HG03565 (cell line): ENCODE measurements around the gene DNAJC2.

Source experiments
- ATAC-seq: cut with Tn5 transposase; IDR thresholded peaks from one replicate; pipeline ENCODE4 v1.9.1; 2021; ENCODE audit warnings: mild to moderate bottlenecking, moderate library complexity; ENCODE audit not compliant: unreplicated experiment

The DNAJC2 gene, protein sequence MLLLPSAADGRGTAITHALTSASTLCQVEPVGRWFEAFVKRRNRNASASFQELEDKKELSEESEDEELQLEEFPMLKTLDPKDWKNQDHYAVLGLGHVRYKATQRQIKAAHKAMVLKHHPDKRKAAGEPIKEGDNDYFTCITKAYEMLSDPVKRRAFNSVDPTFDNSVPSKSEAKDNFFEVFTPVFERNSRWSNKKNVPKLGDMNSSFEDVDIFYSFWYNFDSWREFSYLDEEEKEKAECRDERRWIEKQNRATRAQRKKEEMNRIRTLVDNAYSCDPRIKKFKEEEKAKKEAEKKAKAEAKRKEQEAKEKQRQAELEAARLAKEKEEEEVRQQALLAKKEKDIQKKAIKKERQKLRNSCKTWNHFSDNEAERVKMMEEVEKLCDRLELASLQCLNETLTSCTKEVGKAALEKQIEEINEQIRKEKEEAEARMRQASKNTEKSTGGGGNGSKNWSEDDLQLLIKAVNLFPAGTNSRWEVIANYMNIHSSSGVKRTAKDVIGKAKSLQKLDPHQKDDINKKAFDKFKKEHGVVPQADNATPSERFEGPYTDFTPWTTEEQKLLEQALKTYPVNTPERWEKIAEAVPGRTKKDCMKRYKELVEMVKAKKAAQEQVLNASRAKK

DNA sequence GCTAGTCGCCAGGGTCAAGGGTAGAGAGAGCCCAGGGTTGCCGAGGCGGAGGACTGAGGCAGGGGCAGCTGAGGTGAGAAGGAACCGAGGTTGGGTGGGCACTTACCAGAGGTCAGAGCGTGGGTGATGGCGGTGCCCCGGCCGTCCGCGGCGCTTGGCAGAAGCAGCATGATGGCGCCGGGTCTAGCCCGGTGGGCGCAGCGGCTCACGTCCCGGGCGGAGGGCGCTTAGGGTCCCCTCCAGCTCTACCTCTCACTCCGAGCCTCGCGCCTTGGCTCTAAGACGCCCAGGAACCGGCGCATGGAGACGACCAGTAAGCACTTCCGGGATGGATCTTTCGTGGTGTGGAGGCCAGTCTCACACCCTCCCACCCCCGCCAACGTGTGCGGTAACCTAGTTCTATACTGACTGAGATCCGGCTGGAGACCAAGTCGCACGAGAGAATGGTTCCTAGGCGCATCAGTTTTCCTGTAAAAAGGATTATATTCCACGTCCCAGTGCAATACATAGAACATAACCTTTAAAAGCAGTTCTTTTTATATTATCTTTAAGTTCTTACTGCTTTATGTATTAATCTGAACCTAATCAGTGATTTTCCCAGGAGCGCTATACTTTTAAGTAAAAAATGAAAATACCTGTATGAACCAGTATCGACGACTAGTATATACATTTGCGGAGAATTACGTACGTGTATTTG lies at the start of gene DNAJC2:
Gene DNAJC2 (minus strand): TSS at position 315 of the 697 bp plus-strand sequence. CDS start 145 bp downstream, at position 170.
- ATAC-seq: peak; percentile 61

DNA sequence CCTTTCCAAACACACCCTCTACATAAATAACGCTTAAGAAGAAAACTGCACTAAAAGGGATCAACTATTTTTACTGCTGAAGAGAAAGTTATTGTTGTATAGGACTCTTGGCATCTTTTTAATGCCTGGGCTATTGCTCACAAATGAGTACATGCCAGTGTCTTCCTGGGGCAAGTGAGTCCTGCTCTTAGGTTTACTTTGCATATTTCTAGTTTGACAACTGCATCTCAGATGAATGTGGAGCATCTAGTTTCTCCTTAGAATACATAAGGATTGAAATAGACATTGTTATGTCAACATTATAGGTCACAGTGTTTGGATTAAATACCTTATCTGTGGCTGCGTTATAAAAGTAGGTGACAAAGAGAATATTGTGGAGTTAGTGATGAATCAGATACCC lies 47.4 kb upstream of the DNAJC2 start:
- ATAC-seq: no peak

DNA sequence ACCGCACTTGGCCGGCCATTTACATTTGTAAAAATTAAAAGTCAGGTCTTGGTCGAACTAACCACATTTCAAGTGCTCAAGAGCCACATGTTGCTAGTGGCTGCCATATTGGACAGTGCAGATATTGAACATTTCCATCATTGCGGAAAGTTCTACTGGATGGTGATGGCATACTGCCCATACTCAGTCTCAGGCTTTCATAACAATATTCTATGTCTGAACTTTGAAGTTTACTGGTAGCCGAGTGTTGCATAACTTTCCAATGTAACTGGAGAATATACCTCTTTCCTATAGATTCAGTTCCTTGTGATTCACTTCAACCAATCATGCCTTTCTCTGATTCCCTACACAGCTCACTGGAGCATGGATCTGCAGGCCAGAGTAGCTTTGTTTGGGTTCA lies 46.6 kb upstream of the DNAJC2 start:
- no peak for ATAC-seq

DNA sequence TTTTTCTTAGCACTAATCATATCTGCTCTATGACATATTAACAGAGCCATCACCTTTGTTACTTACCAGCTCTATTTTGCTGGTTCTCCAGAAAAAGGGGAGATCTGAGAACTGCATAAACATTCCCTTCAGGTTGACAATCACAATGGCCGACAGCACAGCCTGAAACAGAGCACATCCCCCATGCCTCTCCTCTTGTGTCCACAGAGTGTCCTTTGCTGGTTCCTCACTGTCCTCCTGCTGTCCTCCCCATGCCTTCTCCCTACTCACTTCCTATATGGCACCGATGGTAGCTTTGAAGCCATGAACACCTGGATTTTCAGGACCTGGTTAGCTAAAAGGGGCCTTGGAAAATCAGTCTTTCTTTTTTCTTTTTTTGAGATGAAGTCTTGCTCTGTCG lies 44.7 kb upstream of the DNAJC2 start:
- ATAC-seq: no peak

DNA sequence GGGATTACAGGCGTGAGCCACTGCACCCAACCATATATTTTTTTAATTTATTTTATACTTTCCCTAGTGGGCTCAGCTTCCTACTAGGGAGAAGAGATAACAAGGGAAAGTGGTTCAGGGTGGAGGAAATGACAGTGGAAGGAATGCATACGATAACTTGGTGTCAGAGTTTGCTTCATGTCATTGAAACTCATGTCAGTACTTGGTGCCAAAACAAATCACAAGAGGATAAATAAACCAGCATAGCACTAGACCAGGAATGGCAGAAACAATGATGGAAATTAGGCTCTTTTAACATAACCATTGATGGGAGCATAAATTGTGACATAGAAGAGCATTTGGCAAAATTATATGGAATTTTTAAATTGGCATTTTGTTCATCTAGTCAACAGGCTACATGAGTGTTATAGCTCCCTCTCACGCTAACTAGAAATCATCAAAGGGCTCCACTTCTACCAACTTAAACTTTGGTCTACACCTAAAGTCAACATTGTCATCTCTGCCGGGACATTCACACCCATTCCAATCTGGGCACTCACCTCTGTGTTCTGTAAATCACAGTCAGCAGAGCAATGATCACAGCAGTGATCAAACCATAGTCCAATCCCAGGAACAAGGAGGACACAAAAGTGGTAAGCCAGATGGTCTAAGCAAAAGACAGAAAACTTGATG lies 44.0 kb upstream of the DNAJC2 start:
- no peak for ATAC-seq

DNA sequence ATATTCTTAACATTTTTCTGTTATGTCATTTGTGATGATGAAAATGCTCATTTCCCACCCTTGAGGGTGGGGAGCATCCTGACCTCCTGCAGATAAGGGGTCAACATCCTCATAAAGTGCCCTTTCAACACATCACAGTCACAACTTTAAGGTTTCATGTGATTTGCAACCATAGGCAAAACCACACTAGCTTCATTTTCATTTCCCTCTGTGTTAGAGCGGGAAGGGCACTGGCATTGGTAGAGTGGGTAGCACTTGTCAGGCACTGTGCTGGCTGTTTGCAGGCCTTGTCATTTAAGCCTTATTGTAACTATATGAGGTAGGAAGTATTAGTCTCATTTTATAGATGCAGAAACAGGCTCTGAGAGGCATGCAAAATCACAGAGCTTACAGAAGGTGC lies 42.7 kb upstream of the DNAJC2 start:
- ATAC-seq: no peak

DNA sequence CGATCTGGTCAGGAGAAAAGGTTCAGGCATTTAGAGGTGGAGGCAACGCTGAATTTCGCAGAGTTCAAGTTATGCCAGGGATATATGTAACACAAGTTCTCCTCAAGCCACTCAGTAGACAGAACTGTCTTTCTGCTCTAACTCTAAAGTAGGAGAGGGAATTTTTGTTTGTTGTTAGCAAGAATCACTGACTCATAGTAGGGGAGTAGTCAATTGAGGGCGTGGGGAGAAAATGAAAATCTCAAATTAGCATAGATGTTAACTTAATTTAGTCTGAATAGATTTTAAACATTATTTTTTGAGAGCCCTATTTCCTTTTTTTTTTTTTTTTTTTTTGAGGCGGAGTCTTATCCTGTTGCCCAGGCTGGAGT lies 37.5 kb upstream of the DNAJC2 start:
- no peak for ATAC-seq

DNA sequence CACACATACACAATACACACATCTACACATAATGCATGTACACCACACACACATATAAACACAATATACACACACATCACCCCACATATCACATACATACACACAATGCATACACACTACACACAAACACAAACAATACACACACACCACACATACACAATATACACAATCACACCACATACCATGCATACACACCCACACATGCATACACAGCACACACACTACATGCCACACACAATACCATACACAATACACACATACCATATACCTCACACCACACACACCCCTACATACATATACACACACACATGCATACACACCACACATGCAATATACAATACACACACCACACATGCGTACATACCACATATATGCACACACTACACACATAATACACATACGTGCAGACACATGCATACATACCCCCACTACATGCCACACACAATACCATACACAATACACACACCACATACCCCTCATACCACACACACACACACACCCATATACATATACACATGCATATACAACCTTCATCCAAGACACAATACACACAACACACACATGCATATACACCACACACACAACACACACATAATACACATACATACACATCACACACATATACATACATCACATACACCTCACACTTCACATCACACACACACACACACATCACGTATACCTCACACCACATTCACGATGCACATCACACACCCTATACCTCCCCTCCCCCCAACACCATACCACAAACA lies 36.9 kb upstream of the DNAJC2 start:
- ATAC-seq: no peak

DNA sequence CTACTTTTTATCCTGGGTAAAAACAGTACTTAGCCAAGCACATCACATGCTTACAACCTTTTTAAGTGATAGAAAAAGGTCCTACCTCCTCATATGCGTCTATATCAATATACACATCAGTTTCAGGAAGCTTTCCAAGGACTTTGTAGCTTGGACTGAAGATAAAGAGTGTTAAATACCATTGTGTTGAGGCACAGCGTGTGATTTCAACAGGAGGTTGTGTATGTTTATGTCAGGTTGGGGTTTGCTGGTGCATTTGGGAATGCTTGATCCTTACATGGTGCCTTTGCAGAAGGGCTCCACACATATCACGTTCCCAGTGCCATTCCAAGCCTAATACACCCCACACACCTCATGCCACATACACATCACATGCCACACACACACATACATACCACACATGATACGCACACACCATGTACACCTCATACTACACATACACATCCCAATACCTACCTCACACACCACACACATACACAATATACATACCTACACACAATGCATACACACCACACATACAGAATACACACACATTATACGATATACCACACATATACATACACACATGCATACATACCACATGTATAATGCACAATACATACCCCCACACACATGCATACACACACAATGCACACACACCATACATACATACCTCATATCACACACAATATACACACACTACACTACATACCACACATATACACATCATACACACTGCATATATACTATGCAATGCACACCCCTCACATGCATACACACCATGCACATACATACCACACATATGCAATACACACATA lies 36.0 kb upstream of the DNAJC2 start:
- no peak for ATAC-seq

DNA sequence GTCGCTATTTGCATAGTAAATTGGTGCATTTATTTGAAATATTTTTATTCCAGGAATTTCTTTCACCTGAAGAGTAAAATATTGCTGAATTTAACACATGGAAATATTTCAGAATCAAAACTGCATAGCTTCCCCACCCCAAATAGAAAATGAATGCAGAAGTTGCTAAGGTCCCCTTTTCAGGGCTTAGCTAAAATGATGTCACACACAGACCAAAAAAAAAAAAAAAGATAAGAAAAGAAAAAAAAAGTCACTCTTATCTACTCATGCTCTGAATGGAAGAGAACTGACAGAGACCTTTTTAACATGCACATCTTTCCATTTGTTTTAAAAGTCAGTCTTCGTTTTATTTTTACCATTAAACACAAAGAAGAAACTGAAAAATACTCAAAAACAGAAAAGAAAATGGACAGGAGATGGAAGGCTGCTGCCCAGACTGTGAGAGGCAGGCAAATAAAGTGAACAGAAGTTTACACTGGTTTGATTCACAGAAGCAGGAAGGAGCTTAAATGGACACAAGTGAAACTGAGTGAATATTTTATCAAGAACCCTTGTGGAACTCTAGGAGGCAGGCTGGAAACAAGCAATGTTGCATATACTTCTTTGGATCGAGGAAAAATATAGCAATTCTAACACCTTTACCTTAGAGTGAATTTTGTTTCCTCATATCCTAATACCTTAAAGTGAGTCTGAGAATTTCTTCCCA lies 34.9 kb upstream of the DNAJC2 start:
- no peak for ATAC-seq

DNA sequence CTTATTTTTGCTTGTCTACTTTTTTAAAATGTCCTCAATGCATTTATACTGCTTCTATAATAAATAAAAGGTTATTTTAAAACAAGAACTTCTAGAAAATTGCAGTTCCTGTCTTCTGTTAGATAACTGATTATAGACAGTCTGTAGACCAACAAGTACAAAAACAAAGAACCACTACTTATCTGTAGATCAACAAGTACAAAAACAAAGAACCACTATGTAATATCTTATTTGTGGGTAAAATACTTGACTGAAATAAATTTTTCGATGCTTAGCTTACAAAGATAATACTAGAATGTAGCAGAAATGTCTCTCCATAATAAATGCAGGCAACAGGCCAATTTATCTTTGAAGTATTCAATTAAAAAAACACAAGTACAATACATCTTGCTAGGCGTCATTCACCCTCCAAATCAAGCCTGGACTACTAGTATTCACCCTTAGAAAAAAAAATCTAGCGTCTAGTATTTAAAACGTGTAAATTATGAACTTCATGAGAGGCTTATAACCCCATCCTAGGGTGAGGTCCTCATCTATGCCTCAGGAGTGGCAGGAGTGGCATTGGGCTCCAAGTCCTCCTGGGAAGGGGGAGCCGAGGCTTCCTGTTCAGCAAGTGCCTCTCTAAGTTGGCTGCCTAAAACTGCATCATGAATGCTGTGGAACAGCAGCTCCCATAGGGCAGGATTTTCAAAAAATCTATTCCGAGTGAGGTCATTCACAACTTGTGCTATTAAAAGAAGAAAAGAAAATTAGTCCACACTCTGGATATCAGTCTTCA lies 29.5 kb upstream of the DNAJC2 start:
- no peak for ATAC-seq

DNA sequence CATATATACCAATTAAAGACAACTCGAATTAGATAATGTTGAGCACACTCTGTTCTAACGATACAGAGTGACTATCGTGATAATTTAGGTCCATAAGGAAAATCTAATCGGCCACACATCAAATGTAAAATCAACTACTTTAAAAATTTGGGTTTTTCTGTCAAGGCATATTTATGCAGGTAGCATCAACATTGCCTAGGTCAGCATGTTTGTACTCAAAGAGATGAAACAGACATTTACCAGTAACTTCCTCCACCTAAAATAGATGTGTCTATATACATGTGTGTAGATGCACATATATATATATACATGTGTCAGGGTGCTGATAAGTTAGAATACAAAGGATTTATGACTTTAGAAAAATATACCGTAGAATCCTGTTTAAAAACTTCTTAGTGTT lies 24.9 kb upstream of the DNAJC2 start:
- ATAC-seq: no peak

DNA sequence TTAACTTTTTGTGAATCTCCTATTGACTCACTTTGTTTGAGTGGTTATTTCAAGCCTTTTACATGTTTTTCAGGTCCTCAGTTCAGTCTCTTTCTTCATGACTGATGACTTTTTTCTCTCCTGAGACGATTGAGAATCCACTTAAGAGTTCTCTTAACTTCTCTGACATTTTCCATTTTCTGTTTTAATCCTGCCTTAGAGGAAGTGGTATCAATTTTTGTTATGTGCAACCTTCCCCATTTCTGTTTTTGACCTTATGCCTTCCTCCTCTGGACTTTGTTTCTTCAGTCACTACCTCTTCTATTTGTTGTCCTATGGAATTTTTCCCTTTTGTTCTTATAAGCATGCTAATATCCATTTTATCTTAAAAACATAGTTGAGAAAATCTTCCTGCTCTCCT lies 5.2 kb upstream of the DNAJC2 start:
- no peak for ATAC-seq

DNA sequence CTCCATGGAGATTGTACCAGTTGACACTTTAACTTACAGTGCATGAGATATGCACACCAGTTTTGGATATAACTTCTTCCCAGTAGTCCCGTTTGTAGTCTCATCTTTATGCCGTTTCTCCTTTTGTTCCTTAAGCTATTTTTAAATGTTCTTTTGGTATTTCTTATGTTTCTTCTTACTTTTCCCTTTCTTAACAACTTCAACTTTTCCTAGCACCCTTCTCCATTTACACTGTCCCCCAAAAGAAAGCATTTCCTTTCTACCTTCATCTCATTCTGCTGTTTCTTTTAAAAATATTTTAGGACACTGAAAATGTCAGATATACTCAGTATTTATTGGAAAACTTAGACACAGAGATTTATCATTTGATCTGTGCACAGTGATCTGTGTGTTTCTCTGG lies 4.4 kb upstream of the DNAJC2 start:
- no peak for ATAC-seq

DNA sequence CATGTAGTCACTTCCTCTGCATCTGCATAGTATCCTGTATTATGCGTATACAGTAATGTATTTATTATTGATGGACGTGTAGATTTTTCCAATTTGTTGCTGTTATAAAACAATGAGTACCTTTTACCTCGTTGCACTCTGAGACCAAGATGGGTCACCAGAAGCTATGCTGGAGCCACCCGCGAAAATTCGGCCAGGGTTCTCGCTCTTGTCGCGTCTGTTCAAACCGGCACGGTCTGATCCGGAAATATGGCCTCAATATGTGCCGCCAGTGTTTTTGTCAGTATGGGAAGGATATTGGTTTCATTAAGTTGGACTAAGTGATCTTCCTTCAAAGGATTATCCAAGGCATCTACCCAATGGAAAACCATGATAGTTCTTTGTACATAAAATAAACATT lies 3.9 kb upstream of the DNAJC2 start:
- no peak for ATAC-seq

DNA sequence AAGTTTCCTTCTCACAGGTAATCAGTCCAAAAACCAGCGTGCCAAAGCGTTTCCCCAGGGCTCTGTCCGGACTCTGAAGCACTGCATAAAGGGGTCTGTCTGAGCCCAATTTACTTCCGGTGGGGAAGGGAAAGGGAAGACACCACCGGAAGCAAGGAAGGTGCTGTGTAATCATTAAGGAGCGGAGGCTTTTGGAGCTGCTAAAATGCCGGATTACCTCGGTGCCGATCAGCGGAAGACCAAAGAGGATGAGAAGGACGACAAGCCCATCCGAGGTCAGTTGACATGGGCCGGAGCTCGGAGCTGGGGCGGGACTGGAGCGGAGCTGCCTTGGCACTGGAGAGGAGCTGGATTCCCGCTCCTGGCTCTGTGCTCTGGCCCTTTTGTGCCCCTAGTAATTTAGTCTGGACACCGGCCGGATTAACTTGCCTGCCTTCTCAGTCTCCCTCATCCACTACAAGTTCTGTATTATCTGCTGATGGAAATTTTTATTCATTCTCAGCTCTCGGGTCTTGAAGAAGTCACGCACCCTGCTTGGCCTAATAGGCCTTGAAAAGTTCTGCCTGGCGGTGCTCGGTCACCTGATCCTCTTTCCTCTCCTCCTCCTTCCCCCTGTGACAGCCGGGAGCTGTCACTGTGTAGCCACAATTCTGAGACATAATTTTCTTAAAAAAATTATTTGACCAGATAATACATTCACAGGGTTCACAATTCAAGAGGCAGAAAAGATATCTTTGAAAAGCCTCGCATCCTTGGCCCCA lies 3.1 kb upstream of the DNAJC2 start, which contains the start of gene PSMC2:
Gene PSMC2 (plus strand): TSS at position 137 of the 761 bp plus-strand sequence. CDS start 69 bp downstream, at position 206.
- peak; percentile 65 for ATAC-seq

DNA sequence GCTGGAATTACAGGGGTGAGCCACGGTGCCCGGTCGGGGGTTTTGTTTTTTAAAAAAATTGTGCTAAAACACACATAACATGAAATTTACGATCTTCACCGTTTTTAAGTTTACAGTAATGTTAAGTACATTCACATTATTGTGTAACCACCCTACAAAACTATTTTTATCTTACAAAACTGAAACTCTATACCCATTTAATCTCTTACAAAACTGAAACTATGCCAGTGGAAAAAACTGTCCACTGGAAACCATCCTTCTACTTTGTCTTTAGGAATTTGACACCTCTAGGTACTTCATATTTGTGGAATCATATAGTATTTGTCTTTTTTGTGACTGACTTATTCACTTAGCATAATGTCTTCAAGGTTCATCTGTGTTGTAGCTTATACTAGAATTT lies 1.8 kb upstream of the DNAJC2 start:
- ATAC-seq: no peak
